ENCODE measurements around the gene EIF3K.
"Not testable (repeated sequence)": the region's sequence is repeated elsewhere in the genome, so short reads cannot be mapped to it uniquely, and the experiment has no call there.

The EIF3K gene

DNA sequence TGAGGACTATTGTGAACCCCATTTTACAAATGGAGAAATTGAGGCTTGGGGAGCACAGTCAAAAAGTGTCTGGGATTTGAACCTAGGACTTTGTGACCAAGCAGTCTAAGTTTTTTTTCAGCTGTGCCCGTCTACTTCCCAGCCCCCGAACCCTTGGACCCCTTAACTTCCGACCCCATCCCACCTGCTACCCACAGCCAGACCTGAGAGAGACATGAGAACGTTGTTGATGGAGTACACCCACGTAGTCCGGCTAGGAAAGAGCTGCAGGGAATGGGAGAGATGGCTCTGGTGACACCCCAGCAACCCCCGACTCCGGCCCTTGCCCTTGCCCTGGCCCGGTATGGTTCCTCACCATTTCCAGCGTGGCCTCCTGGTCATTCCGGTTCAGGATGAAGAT is 19.3 kb upstream of the EIF3K start:
- CTCF ChIA-PET, result interaction anchor here (0.7 kb wide), 1 partner anchor 333 kb away, joined by 4 read pairs; no protein-coding TSS in a partner anchor
- H3K27ac ChIP-seq (ENCODE audit: extremely low read depth, low read depth, low read length), result no peak overlapping the region
- TF ChIP-seq ZNF174 (tag by site-specific recombination; IDR thresholded peaks at IDR 0.05) (no peak), ZFHX2 (tag by site-specific recombination; conservative IDR thresholded peaks at IDR 0.05) (peak; percentile 66), ZBTB49 (tag by site-specific recombination; IDR thresholded peaks at IDR 0.05; ENCODE audit: low read depth) (no peak), EGR2 (tag by site-specific recombination; IDR thresholded peaks at IDR 0.05; ENCODE audit: low read depth) (peak; percentile 89)
- TF ChIP-seq, protein P1, sequence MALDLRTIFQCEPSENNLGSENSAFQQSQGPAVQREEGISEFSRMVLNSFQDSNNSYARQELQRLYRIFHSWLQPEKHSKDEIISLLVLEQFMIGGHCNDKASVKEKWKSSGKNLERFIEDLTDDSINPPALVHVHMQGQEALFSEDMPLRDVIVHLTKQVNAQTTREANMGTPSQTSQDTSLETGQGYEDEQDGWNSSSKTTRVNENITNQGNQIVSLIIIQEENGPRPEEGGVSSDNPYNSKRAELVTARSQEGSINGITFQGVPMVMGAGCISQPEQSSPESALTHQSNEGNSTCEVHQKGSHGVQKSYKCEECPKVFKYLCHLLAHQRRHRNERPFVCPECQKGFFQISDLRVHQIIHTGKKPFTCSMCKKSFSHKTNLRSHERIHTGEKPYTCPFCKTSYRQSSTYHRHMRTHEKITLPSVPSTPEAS (tag by site-specific recombination; IDR thresholded peaks at IDR 0.05), result no peak
- H3K9me3 ChIP-seq (ENCODE audit: control insufficient read depth, insufficient read depth, low read depth, low read length), result no peaks in the 10 kb centered on the region
- no peak overlapping the region for H3K4me3 ChIP-seq (ENCODE audit: low read depth, low read length)
- POLR2A ChIA-PET, result interaction anchor here (1.4 kb wide), 1 partner anchor 19 kb away, joined by 4 read pairs; the partner anchor contains the start of gene EIF3K
- peaks cover 0 to 8% of the 10 kb centered on the region in 2 experiments; a peak in 1 of 3 replicates for H3K36me3 ChIP-seq (ENCODE audit: control insufficient read depth in 2 of 2, insufficient read depth in 1 of 2, low read length in 2 of 2)
- peaks cover 12% of the 10 kb centered on the region for H3K4me1 ChIP-seq (ENCODE audit: control insufficient read depth, insufficient read depth, low read length)

- H3K27ac ChIP-seq (ENCODE audit: extremely low read depth, low read depth, low read length); H3K9me3 ChIP-seq (ENCODE audit: control insufficient read depth, insufficient read depth, low read depth, low read length); H3K4me3 ChIP-seq (ENCODE audit: low read depth, low read length); POLR2A ChIA-PET; H3K4me1 ChIP-seq (ENCODE audit: control insufficient read depth, insufficient read depth, low read length); H3K36me3 ChIP-seq (ENCODE audit: control insufficient read depth in 2 of 2, insufficient read depth in 1 of 2, low read length in 2 of 2); CTCF ChIA-PET: not testable (repeated sequence)
- TF ChIP-seq ZNF155 (tag by site-specific recombination; IDR thresholded peaks at IDR 0.05) (0 out of 2 replicates have a peak, but pooled peaks have one; percentile 2), ZNF837 (tag by site-specific recombination; IDR thresholded peaks at IDR 0.05) (0 out of 2 replicates have a peak, but pooled peaks have one; percentile 13)
Measured at GRCh38 chr19:38602856-38603255, 16.1 kb upstream of the EIF3K start.

GRCh38 chr19:38606131-38606530 is 12.9 kb upstream of the EIF3K start:
- peaks cover 0 to 8% of the 10 kb centered on the region in 2 experiments; a peak in 1 of 3 replicates for H3K36me3 ChIP-seq (ENCODE audit: control insufficient read depth in 2 of 2, insufficient read depth in 1 of 2, low read length in 2 of 2)
- TF ChIP-seq HOXC10 (CRISPR knock-in tag; IDR thresholded peaks at IDR 0.05) (no peak), ZNF544 (tag by site-specific recombination; IDR thresholded peaks at IDR 0.05) (no peak), ZNF16 (tag by site-specific recombination; IDR thresholded peaks at IDR 0.05; ENCODE audit: low read depth) (no peak), ZNF792 (tag by site-specific recombination; IDR thresholded peaks at IDR 0.05) (no peak), ZNF558 (tag by site-specific recombination; IDR thresholded peaks at IDR 0.05) (peak; percentile 21; the same call in 1 of the 2 replicates), ZNF174 (tag by site-specific recombination; IDR thresholded peaks at IDR 0.05) (no peak)
- H3K4me3 ChIP-seq (ENCODE audit: low read depth, low read length), result no peak overlapping the region
- H3K27ac ChIP-seq (ENCODE audit: extremely low read depth, low read depth, low read length), result no peak overlapping the region
- no peaks in the 10 kb centered on the region for H3K4me1 ChIP-seq (ENCODE audit: control insufficient read depth, insufficient read depth, low read length)
- ChIA-PET CTCF (interaction anchor here (0.6 to 1.3 kb wide), 3 partner anchors 22 to 167 kb away, joined by 3 to 13 read pairs (median 3); no protein-coding TSS in a partner anchor), POLR2A (interaction anchor here (1.6 to 5.1 kb wide), 2 partner anchors 10 to 13 kb away, joined by 13 to 31 read pairs; partner anchors contain the start of gene EIF3K)
- no peaks in the 10 kb centered on the region for H3K9me3 ChIP-seq (ENCODE audit: control insufficient read depth, insufficient read depth, low read depth, low read length)

DNA sequence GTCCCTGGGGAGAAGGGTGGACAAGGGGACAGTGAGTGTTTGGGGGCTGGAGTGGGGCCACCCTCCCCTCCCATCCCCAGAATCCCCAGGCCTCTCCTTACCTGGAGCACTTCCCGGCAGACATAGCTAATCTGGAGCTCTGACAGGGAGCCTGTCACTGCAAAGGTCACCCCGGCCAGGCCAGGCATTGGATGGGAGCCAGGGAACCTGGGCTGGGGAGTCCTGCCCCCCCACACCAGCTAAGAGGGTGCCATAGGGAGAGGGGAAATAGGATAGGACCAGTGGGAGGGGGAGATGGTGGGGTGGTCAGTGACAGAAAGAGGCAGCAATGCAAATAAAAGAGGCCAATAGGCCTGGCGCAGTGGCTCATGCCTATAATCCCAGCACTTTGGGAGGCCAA is 4.7 kb upstream of the EIF3K start:
- peaks cover 7% of the 10 kb centered on the region for H3K4me1 ChIP-seq (ENCODE audit: control insufficient read depth, insufficient read depth, low read length)
- no peak overlapping the region for H3K4me3 ChIP-seq (ENCODE audit: low read depth, low read length)
- H3K27ac ChIP-seq (ENCODE audit: extremely low read depth, low read depth, low read length), result no peak overlapping the region
- CTCF ChIA-PET, result interaction anchor here (0.9 to 1.6 kb wide), 4 partner anchors 70 to 211 kb away, joined by 3 to 4 read pairs (median 4); partner anchors contain the start of gene FAM98C
- H3K36me3 ChIP-seq (ENCODE audit: control insufficient read depth in 2 of 2, insufficient read depth in 1 of 2, low read length in 2 of 2), result no peaks in the 10 kb centered on the region; a peak in 1 of 3 replicates
- H3K9me3 ChIP-seq (ENCODE audit: control insufficient read depth, insufficient read depth, low read depth, low read length), result no peaks in the 10 kb centered on the region
- POLR2A ChIA-PET, result interaction anchor here (0.7 kb wide), 1 partner anchor 326 kb away, joined by 4 read pairs; no protein-coding TSS in a partner anchor
- peak; percentile 17; the same call in 1 of the 2 replicates for TF ChIP-seq PATZ1 (tag by site-specific recombination; IDR thresholded peaks at IDR 0.05)
- TF ChIP-seq, protein P2, sequence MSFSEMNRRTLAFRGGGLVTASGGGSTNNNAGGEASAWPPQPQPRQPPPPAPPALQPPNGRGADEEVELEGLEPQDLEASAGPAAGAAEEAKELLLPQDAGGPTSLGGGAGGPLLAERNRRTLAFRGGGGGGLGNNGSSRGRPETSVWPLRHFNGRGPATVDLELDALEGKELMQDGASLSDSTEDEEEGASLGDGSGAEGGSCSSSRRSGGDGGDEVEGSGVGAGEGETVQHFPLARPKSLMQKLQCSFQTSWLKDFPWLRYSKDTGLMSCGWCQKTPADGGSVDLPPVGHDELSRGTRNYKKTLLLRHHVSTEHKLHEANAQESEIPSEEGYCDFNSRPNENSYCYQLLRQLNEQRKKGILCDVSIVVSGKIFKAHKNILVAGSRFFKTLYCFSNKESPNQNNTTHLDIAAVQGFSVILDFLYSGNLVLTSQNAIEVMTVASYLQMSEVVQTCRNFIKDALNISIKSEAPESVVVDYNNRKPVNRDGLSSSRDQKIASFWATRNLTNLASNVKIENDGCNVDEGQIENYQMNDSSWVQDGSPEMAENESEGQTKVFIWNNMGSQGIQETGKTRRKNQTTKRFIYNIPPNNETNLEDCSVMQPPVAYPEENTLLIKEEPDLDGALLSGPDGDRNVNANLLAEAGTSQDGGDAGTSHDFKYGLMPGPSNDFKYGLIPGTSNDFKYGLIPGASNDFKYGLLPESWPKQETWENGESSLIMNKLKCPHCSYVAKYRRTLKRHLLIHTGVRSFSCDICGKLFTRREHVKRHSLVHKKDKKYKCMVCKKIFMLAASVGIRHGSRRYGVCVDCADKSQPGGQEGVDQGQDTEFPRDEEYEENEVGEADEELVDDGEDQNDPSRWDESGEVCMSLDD (tag by site-specific recombination; IDR thresholded peaks at IDR 0.05), result 0 out of 2 replicates have a peak, but pooled peaks have one; percentile 45
- no peak for TF ChIP-seq MYNN (tag by site-specific recombination; IDR thresholded peaks at IDR 0.05; ENCODE audit: borderline replicate concordance)
- TF ChIP-seq ZNF629 (tag by site-specific recombination; IDR thresholded peaks at IDR 0.05), result no peak
- no peak for TF ChIP-seq PRDM6 (tag by site-specific recombination; IDR thresholded peaks at IDR 0.05)

Data from HEK293 (cell line).